Neuronal stem cell (in vitro differentiated cells): ENCODE data around the gene AXIN1.

Experiments
- DNase-seq: peaks from one replicate; pipeline ENCODE4 v3.0.0-alpha.2; 2013; ENCODE audit warnings: low spot score
- H2AFZ ChIP-seq: one replicate; pipeline ENCODE4 v1.6.1; 2013; ENCODE audit warnings: mild to moderate bottlenecking, low read length, inconsistent platforms
- H2AK5ac ChIP-seq: 2 replicates; pipeline ENCODE4 v1.6.1; 2013; ENCODE audit warnings: low read depth, mild to moderate bottlenecking, inconsistent platforms, low read length, moderate library complexity, mixed read lengths
- H2BK120ac ChIP-seq: 2 replicates; pipeline ENCODE4 v1.6.1; 2013; ENCODE audit warnings: low read depth, mild to moderate bottlenecking, inconsistent platforms, low read length, moderate library complexity, mixed read lengths
- H2BK12ac ChIP-seq: one replicate; pipeline ENCODE4 v1.6.1; 2013; ENCODE audit warnings: low read length, inconsistent platforms
- H2BK15ac ChIP-seq: 2 replicates; pipeline ENCODE4 v1.6.1; 2013; ENCODE audit warnings: mild to moderate bottlenecking, low read length, inconsistent platforms, mixed read lengths
- H2BK5ac ChIP-seq: one replicate; pipeline ENCODE4 v1.6.1; 2013; ENCODE audit warnings: inconsistent platforms, mild to moderate bottlenecking, low read length, moderate library complexity
- H3K14ac ChIP-seq: one replicate; pipeline ENCODE4 v1.6.1; 2013; ENCODE audit warnings: low read length, inconsistent platforms
- H3K18ac ChIP-seq: 2 replicates; pipeline ENCODE4 v1.6.1; 2013; ENCODE audit warnings: low read length, inconsistent platforms
- H3K23ac ChIP-seq: 2 replicates; pipeline ENCODE4 v1.6.1; 2013; ENCODE audit warnings: low read depth, mild to moderate bottlenecking, mixed read lengths, low read length, inconsistent platforms; ENCODE audit not compliant: poor library complexity
- H3K27ac ChIP-seq: replicated peaks from 3 replicates; pipeline ENCODE4 v1.5.1; 2013; ENCODE audit warnings: low read length, inconsistent platforms
- H3K27me3 ChIP-seq, 3 experiments: 2 replicates each; pipeline ENCODE4 v1.6.1; 2013; ENCODE audit warnings: low read length in 3 of 3, mild to moderate bottlenecking in 2 of 3, inconsistent platforms in 1 of 3, low read depth in 1 of 3, mixed read lengths in 1 of 3, moderate library complexity in 1 of 3; ENCODE audit not compliant: control insufficient read depth in 3 of 3, insufficient read depth in 3 of 3
- H3K36me3 ChIP-seq, 2 donors: replicated peaks in 1 of 2; 2 replicates each; pipeline ENCODE4 v1.6.1; 2013; ENCODE audit warnings: low read length in 2 of 2; ENCODE audit not compliant: control insufficient read depth in 2 of 2, insufficient read depth in 2 of 2
- H3K4ac ChIP-seq: 2 replicates; pipeline ENCODE4 v1.6.1; 2013; ENCODE audit warnings: inconsistent platforms, mild to moderate bottlenecking, low read length, moderate library complexity
- H3K4me1 ChIP-seq, 2 donors: 1 replicate in 1 of 2; 2 replicates in 1 of 2; pipeline ENCODE4 v1.6.1; 2013; ENCODE audit warnings: low read length in 2 of 2, low read depth in 1 of 2; ENCODE audit not compliant: control insufficient read depth in 2 of 2, insufficient read depth in 1 of 2
- H3K4me2 ChIP-seq: one replicate; pipeline ENCODE4 v1.6.1; 2013; ENCODE audit warnings: mild to moderate bottlenecking, low read length, inconsistent platforms; ENCODE audit not compliant: insufficient read depth, poor library complexity, severe bottlenecking
- H3K4me3 ChIP-seq, 2 donors: 2 replicates each; pipeline ENCODE4 v1.5.1; 2013; ENCODE audit warnings: low read length in 2 of 2, mild to moderate bottlenecking in 2 of 2, inconsistent platforms in 1 of 2, moderate library complexity in 1 of 2
- H3K79me1 ChIP-seq: one replicate; pipeline ENCODE4 v1.6.1; 2013; ENCODE audit warnings: low read depth, mild to moderate bottlenecking, inconsistent platforms, low read length, moderate library complexity
- H3K9ac ChIP-seq: one replicate; pipeline ENCODE4 v1.6.1; 2013; ENCODE audit warnings: mild to moderate bottlenecking, low read depth, low read length, inconsistent platforms; ENCODE audit not compliant: poor library complexity
- H3K9me3 ChIP-seq, 2 donors: replicated peaks in 1 of 2; 2 replicates each; pipeline versions ENCODE3 to v1.6.1; 2013; ENCODE audit warnings: low read length in 2 of 2, mild to moderate bottlenecking in 2 of 2, inconsistent platforms in 1 of 2, low read depth in 1 of 2, mixed read lengths in 1 of 2, moderate library complexity in 1 of 2; ENCODE audit not compliant: control insufficient read depth in 2 of 2, insufficient read depth in 1 of 2
- H4K8ac ChIP-seq: one replicate; pipeline ENCODE4 v1.6.1; 2013; ENCODE audit warnings: low read depth, mild to moderate bottlenecking, inconsistent platforms, low read length, moderate library complexity
- H4K91ac ChIP-seq: one replicate; pipeline ENCODE4 v1.6.1; 2013; ENCODE audit warnings: low read length, low read depth, mild to moderate bottlenecking, inconsistent platforms; ENCODE audit not compliant: poor library complexity
- WGBS, 2 donors: extraction: QIAGEN DNeasy Blood & Tissue Kit; methylation state at CpG; one replicate each; pipeline ENCODE4 v1.1.7; 2013; ENCODE audit warnings: missing lambda C conversion rate in 2 of 2, mixed read lengths in 1 of 2; ENCODE audit not compliant: insufficient read length in 2 of 2, insufficient replicate concordance in 1 of 2; ENCODE audit errors: extremely low coverage in 2 of 2; 5-methylcytosine and 5-hydroxymethylcytosine counted together

The AXIN1 gene

DNA sequence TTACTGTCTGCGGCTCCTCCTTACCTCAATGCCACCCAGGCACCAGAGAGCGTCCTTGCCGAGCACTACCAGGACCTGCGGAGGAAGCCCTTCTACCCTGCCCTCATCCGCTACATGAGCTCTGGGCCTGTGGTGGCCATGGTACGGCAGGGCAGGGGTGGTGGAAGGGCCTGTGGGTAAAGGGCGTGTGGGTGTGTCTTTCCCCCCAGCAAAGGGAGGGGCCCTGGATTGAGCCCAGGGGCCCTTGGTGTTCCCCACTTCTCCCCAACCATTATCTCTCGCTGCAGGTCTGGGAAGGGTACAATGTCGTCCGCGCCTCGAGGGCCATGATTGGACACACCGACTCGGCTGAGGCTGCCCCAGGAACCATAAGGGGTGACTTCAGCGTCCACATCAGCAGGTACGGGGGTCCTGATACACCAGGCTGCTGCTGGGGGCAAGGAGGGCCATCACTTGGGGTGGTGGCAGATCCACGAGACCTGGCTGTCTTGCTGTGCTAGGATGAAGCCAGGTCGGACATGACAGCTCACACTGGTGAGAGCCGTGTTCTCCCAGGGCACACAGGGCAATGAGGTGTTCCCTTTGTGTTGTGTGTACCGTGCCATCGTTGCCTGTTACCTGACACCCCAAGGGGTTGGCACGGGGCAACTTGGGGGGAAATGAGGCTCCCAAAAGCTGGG is 47.0 kb upstream of the AXIN1 start:
- Histone ChIP-seq H3K27ac (no peak overlapping the region), H3K9ac (no peak overlapping the region), H3K14ac (no peak overlapping the region), H3K79me1 (peaks cover 7% of the 10 kb centered on the region), H3K9me3 (no peaks in the 10 kb centered on the region), H3K4me2 (no peak overlapping the region), H2BK12ac (no peak overlapping the region), H3K18ac (no peak overlapping the region), H3K4me1 (peaks cover 9 to 15% of the 10 kb centered on the region in 2 donors), H3K36me3 (peaks cover 21 to 30% of the 10 kb centered on the region in 2 donors), H2AK5ac (peak overlapping the region; percentile 56), H4K91ac (no peak overlapping the region), H3K23ac (peak overlapping the region; percentile 73), H4K8ac (peak overlapping the region; percentile 65), H2BK15ac (no peak overlapping the region), H2BK5ac (peak overlapping the region; percentile 4), H2BK120ac (no peak overlapping the region), H3K27me3 (no peaks in the 10 kb centered on the region), H3K4me3 (peak overlapping the region in 1 of 2 donors; percentile 0), H3K4ac (no peak overlapping the region), H2AFZ (no peak overlapping the region)
- WGBS, 2 donors, result no CpG with 5 or more reads among the region's 22 CpGs
- DNase-seq, result no peak

DNA sequence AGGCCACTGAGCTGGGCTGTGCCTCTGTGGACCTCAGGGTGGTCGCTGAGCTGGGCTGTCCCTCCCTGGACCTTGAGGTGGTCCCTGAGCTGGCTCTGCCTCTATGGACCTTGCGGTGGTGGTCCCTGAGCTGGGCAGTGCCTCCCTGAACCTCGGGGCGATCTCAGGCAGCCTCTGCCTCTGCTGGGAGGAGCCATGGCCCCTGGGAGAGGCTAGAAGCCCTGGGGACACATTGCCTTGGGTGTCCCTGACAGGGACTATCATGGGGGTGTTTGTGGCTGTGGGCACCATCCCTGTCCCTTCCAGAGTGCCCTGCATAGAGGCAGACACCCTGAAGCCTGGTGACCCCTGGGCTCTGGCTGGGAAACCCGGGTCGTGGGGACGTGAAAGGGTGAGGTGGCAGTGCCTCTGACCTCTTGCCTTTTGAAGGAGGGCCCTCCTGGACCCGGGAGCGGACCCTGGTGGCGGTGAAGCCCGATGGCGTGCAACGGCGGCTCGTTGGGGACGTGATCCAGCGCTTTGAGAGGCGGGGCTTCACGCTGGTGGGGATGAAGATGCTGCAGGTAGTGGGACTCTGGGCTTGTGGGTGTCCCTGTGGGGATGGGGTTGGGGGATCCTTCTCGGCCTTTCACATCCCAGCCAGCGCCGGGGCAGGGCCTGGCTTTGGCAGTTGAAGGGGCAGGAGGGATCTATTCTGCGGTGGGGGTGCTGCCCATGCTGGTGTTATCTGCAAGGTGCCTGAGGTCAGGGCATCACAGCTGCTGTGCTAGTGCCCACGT is 46.2 kb upstream of the AXIN1 start:
- H3K9ac ChIP-seq, result peak overlapping the region; percentile 60
- no peak overlapping the region for H4K91ac ChIP-seq
- H3K18ac ChIP-seq, result no peak overlapping the region
- peaks cover 7% of the 10 kb centered on the region for H3K79me1 ChIP-seq
- no peak overlapping the region for H2AFZ ChIP-seq
- no peak overlapping the region for H3K4ac ChIP-seq
- no peak overlapping the region for H3K14ac ChIP-seq
- no peak overlapping the region for H2BK12ac ChIP-seq
- H3K23ac ChIP-seq, result peak overlapping the region; percentile 73
- peaks cover 21 to 30% of the 10 kb centered on the region in 2 donors for H3K36me3 ChIP-seq
- H3K4me1 ChIP-seq, result peaks cover 9 to 15% of the 10 kb centered on the region in 2 donors
- peak overlapping the region; percentile 65 for H4K8ac ChIP-seq
- H3K27ac ChIP-seq, result no peak overlapping the region
- H2AK5ac ChIP-seq, result peak overlapping the region; percentile 56
- no peak overlapping the region for H2BK120ac ChIP-seq
- no peak overlapping the region for H3K4me2 ChIP-seq
- no peaks in the 10 kb centered on the region for H3K9me3 ChIP-seq
- DNase-seq, result no peak
- H2BK5ac ChIP-seq, result no peak overlapping the region
- H3K27me3 ChIP-seq, result no peaks in the 10 kb centered on the region
- H2BK15ac ChIP-seq, result no peak overlapping the region
- H3K4me3 ChIP-seq, result no peak overlapping the region
- WGBS, 2 donors, result no CpG with 5 or more reads among the region's 24 CpGs

DNA sequence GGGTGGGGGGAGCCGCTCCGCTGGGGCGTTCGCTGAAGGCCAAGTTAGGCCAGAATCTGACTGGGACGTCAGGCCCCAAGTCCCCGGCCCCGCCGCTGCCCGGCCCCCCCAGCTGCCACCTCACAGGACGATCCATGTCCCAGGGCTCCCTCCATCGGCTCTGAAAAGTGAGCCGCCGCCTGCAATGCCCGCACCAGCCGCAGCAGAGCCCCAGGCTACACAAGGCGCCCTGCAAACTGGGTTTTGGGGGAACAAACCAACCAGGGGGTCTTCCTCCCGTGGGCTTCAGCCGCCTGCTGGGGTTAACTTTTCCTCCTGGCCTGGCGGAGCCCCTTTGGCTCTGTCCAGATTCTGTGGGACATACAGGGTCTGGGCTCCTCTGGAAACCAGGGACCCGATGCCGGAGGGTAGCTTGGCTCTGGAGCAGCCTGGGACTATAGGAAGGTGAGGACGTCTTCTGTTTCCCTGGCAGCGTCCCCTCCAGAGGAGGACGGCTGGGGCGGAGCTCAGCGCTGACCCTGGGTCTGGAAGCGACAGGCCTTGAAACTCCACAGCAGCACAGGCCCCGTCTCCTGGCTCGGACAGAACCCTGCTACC is 45.3 kb upstream of the AXIN1 start:
- no CpG with 5 or more reads among the region's 29 CpGs for WGBS, 2 donors

More for the DNA sequence above, 45.3 kb upstream of the AXIN1 start:
- Histone ChIP-seq H2BK120ac (no peak overlapping the region), H3K27ac (peak overlapping the region; percentile 68), H3K23ac (no peak overlapping the region), H3K4me3 (peak overlapping the region; percentile 0 to 94), H3K79me1 (peaks cover 7% of the 10 kb centered on the region), H3K9ac (no peak overlapping the region), H3K4me2 (peak overlapping the region; percentile 33), H2AK5ac (no peak overlapping the region), H2BK12ac (no peak overlapping the region), H3K4ac (no peak overlapping the region), H3K18ac (peak overlapping the region; percentile 39), H3K4me1 (peaks cover 9 to 15% of the 10 kb centered on the region in 2 donors), H2BK15ac (no peak overlapping the region), H3K27me3 (no peaks in the 10 kb centered on the region), H4K91ac (no peak overlapping the region), H4K8ac (no peak overlapping the region), H3K9me3 (no peaks in the 10 kb centered on the region), H3K36me3 (peaks cover 21 to 30% of the 10 kb centered on the region in 2 donors), H2BK5ac (peak overlapping the region; percentile 71), H2AFZ (no peak overlapping the region), H3K14ac (no peak overlapping the region)
- peak; percentile 71 for DNase-seq
